GM19239 (cell line): ENCODE measurements around the gene OSBPL3.
"Not testable (repeated sequence)": the region's sequence is repeated elsewhere in the genome, so short reads cannot be mapped to it uniquely, and the experiment has no call there.

Experiments
- DNase-seq: peaks from one replicate; pipeline ENCODE4 v3.0.0; 2011; ENCODE audit warnings: low spot score; ENCODE audit not compliant: insufficient read length
- FAIRE-seq: peaks from 2 replicates; lab custom pipeline; 2011; peaks lifted over from hg19 to GRCh38; lab: Jason Lieb, UNC

Gene OSBPL3

GRCh38 chr7:24923172-24923865 lies 56.7 kb downstream of the OSBPL3 start:
- FAIRE-seq (no peak), DNase-seq (no peak)

- FAIRE-seq: no peak
- DNase-seq: no peak
These were observed 57.7 kb downstream of the OSBPL3 start for GRCh38 chr7:24922099-24922773.

- no peak for FAIRE-seq
- no peak for DNase-seq
These were observed 58.7 kb downstream of the OSBPL3 start for GRCh38 chr7:24921362-24921679.

GRCh38 chr7:24920451-24921361 lies 59.3 kb downstream of the OSBPL3 start:
- FAIRE-seq (peak; percentile 40), DNase-seq (no peak)

GRCh38 chr7:24917510-24918239 lies 62.3 kb downstream of the OSBPL3 start:
- DNase-seq (no peak), FAIRE-seq (peak; percentile 92)

- peak; percentile 80 for FAIRE-seq
- no peak for DNase-seq
These were observed 63.4 kb downstream of the OSBPL3 start for GRCh38 chr7:24916463-24917040.

GRCh38 chr7:24914465-24914859 lies 65.5 kb downstream of the OSBPL3 start:
- FAIRE-seq: no peak

GRCh38 chr7:24913801-24914464 lies 66.0 kb downstream of the OSBPL3 start:
- no peak for DNase-seq
- FAIRE-seq: peak; percentile 64

More at GRCh38 chr7:24914465-24914859, 65.5 kb downstream of the OSBPL3 start:
- DNase-seq: no peak

- FAIRE-seq: peak; percentile 84
- DNase-seq: no peak
These were observed 67.0 kb downstream of the OSBPL3 start for GRCh38 chr7:24912874-24913514.

- FAIRE-seq (no peak), DNase-seq (no peak)
These were observed 67.6 kb downstream of the OSBPL3 start for GRCh38 chr7:24912424-24912823.

GRCh38 chr7:24911213-24911603 lies 68.8 kb downstream of the OSBPL3 start:
- DNase-seq (no peak), FAIRE-seq (peak; percentile 85)

- DNase-seq: no peak
- FAIRE-seq: no peak
These were observed 69.3 kb downstream of the OSBPL3 start for GRCh38 chr7:24910551-24911212.

GRCh38 chr7:24908727-24909126 lies 71.3 kb downstream of the OSBPL3 start:
- FAIRE-seq: no peak

GRCh38 chr7:24908166-24908565 lies 71.8 kb downstream of the OSBPL3 start:
- FAIRE-seq: no peak
- DNase-seq: no peak

More at GRCh38 chr7:24908727-24909126, 71.3 kb downstream of the OSBPL3 start:
- no peak for DNase-seq

- no peak for DNase-seq
- peak; percentile 82 for FAIRE-seq
These were observed 72.6 kb downstream of the OSBPL3 start for GRCh38 chr7:24907311-24907886.

GRCh38 chr7:24905996-24906770 lies 73.8 kb downstream of the OSBPL3 start:
- FAIRE-seq (no peak), DNase-seq (no peak)

GRCh38 chr7:24903992-24904391 lies 76.0 kb downstream of the OSBPL3 start:
- not testable (repeated sequence) for FAIRE-seq, DNase-seq
